T-helper 1 cell treated with Interleukin-12 subunit alpha and Interleukin-12 subunit beta and Interleukin-4 antibody, amounts not matched to agents 30 ng/mL and 1 ng/mL, for 36 hours (primary cell): ENCODE results near the gene LTBP2. TPM values are rescaled to one million over a fixed set of nuclear protein-coding genes. Genes with fewer than 3 reads are reported as not detected.

Experiments
- intact Hi-C: fragments of 100-400 bp; cut with micrococcal nuclease; formaldehyde crosslinking; loops from one replicate; pipeline ENCODE4 v1.15.1; 2024
- total RNA-seq: library from RNA; stranded (reverse); gene quantifications from 2 replicates; pipeline ENCODE4 v1.2.3, GENCODE V29; 2022

Gene LTBP2
- total RNA-seq, 1 donor from 2014 or later = 0.83 TPM

DNA sequence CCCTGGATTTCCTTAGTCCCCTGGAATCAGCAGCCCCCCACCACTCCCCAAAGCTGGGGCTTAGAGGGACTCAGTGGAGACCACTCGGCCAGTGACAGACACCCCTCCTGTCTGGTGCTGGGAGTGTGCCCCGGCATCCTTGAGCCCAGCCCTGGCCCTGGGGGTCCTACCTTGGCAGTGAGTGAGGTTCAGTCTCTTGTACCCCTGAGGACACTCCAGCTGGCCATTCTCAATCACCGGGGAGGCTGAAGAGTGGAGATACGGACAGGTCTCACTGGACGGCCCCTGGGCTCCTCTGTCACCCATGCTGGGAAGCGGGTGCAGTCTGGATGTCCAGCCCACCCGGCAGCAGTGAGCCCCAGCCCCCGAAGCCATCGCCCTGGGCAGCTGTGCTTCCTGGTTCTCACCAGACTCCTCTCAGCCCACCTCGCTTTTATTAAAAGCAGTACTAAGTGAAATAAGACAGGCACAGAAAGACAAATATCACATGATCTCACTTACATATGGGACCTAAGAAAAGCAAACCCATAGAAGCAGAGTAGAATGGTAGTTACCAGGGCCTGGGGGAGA, 76.2 kb downstream of the LTBP2 start:
- intact Hi-C loops = no loop called here

DNA sequence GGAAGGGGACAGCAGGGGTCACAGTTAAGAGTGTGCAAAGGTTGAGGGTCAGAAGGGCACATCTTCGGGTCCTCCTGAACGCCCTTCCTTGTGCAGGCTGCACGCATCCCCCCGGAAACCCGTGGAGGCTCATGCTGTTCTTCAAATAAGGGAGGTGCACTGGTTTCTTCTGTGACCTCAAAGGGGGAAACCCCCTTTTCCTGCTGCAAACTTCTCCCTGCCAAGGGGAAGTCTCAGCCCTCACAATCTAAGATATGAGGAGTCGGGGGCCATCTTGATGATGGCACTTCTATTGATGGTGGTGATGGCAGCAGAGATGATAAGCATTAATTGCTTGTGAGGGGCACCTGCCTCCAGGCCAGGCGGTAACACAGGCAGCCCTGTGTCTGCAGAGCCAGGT, 78.5 kb downstream of the LTBP2 start:
- intact Hi-C loops = no loop called here

DNA sequence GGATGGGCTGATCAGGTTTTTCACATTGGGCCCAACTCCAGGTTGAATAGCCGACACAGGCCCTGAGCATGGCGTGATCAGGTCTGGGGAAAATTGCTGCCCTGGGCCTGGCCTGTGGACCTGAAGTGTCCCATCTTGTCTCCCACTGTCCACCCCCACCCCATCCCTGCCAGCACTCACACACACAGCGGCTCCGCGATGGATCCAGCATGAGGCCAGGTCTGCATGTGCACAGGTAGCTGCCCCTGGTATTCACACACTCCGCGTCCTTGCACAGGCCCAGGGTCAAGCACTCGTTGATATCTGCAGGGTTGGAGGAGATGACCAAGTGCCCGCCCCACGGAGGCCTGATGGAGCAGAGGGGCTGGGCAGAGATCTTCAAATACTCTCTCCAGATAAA, 79.8 kb downstream of the LTBP2 start:
- intact Hi-C loops = no loop called here

DNA sequence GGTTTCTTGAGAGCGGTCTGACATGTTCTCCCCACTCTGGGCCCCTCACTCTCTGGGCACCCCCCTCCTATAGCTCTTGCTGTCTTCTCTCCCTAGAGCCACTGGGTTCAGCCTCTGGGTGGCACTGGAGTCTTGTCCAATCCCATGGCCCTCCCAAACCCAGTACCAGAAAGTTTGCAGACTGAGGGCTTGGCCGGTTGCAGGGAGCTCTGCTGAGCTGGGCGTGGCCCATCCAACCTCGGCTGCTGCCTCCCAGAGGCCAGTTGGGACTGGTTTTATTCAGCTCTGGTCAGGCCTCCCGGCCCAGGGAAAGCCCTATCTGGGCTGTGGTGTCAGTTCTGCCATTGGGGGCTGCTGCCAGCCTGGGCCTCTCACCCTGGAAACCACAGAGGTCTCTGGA, 80.6 kb downstream of the LTBP2 start:
- intact Hi-C loops = no loop called here

DNA sequence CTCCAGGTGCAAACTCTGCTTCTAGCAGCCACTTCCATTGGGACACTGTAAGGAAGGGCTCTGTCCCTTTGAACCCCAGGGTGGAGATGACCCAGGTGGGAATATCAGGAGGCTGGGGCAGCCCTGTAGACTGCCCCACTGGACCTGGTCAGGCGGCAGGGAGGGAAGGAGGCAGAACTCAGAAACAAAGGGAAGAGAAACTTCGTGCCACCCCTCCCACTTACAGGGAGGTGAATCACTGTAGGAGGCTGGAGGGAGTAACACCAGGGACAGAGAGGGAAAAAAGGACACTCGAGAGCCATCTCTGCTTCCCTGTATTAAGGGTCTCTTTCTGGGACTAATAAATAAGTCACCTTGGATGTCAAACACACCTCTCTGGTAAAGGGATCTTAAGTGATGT, 81.0 kb downstream of the LTBP2 start:
- intact Hi-C loops = no loop called here

DNA sequence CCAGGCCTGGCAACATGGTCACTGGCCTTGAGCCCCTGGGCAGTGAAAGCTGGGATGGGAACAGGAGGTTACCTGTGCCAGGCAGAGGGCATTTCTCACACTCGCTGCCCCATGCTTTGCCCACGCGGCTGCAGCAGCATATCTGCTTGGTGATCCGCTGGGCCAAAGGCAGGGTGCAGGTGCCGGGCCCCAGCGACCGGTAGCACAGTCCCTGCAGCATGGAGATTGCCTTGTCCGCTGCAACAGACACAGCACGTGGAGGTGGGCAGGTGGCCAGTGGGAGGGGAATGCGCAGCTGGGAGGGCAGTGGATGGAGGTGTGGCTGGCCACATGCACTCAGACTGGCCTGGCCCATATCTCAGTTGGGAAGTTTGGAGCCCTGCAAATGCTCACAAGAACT, 83.2 kb downstream of the LTBP2 start:
- intact Hi-C loops = no loop called here

DNA sequence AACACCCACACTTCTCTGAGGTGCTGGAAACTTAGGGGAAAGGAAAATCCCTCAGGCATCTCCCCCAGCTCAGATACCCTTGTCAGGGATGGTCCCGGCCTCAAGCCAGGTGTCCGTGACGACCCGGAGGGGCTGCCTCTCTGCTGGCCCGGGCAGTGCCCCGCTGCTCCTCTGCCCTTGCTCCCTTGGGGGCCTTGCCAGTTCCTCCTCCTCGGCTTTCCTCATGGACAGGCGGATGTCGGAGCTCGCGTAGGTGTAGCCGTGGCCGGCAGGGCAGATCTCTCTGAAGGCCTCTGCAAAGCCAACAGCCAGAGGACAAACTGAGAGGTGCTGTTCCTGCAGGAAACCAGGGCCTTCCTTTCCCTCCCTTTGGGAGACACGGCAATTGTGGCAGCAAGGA, 83.6 kb downstream of the LTBP2 start:
- intact Hi-C loops = no loop called here

DNA sequence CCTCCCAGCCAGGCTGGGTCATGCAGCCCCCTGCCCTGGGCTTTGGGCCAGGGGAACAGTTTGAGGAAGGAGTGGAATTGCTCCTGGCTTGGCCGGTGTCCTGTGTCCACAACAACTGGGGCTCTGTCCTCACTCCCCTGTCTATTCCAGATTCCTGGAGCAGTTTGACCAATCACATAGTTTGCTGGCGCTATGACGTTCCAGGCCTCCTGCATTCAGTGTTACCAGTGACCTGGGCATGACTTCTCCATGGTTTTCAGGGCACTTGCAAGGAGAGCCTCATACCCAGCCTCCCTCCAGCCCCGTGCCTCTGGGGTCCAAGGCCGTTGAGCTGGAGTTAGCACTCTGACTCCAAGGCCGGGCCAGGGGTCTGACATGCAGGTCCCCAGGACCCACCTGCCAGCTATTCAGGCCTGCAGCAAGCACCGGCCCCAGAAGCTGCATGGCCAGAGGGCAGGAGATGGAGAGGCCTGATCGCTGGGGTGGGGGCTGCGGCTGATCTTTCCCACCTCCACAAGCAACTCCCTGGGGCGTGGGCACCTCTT, 84.2 kb downstream of the LTBP2 start:
- intact Hi-C loops = no loop called here

DNA sequence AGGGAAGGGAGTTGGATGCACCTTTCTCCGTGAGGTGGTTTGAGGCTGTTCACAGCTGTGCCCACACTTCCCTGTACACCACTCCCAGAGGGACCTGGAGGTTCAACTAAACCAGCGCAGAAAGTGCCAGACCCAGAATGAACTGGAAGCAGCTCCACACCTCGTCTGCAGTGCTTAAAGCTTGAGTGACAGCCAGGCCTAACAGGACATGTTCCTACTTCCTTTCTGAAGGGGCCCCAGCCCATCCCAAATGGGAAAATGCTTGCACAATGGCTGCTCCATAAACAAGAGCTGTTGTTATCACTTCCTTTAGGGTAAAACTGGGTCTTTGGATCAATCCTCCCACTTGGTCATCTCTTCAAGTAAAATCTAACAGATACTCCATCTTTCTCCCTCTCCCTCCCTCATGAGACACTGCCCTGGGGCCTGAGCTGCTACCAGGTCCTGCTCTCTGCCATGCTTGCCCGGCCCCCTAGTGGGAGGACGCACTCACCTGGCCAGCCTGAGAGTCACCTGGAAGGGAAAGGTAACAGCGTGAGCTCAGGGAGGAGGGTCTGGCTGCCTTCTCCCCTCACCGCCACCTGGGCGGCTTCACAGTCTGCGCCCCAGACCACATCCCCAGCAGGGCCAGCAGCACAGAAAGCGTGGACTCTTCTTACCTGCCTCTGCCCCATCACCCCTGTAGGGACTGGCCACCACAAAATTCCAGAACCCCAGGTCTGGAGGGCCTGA, 85.0 kb downstream of the LTBP2 start:
- intact Hi-C loops = no loop called here

DNA sequence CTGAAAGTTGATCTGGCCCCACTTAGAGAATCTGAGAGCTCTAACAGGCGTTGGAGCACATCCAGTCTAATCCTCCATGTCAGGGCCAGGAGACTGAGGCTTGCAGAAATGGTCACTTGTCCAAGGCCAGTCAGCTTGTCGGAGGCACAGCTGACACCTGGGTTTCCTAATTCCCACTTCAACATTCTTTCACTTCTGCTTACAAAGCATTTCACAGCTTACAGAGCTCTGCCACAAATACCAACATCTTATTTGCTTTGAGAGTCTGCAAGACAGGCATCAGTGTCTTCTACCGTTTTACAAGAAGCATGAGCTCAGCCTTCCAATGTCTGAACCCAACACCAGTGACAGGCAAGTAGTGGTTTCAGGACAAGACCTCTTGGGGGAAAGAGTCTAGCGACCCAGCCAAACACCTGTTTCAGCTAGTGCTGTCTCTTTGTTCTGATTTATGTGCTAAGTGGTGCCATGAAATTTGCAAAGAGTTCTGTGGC, 86.6 kb downstream of the LTBP2 start:
- intact Hi-C loops = no loop called here

DNA sequence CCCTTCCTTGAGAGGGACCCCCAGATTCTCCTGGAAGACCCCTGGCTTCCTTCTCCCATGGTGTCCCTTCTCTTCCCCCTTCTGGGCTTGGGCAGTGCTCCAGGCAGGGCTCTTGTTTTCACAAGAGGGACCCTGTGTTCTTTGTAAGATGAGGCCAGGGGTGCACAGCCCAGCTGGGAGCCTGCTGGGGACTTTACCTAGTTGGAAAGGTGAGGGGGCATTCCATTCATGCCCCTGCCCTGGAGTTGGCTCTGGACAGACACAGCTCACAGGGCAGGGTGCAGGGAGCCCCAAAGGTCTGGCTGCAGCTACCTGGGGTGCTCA, 87.3 kb downstream of the LTBP2 start:
- intact Hi-C loops = no loop called here

DNA sequence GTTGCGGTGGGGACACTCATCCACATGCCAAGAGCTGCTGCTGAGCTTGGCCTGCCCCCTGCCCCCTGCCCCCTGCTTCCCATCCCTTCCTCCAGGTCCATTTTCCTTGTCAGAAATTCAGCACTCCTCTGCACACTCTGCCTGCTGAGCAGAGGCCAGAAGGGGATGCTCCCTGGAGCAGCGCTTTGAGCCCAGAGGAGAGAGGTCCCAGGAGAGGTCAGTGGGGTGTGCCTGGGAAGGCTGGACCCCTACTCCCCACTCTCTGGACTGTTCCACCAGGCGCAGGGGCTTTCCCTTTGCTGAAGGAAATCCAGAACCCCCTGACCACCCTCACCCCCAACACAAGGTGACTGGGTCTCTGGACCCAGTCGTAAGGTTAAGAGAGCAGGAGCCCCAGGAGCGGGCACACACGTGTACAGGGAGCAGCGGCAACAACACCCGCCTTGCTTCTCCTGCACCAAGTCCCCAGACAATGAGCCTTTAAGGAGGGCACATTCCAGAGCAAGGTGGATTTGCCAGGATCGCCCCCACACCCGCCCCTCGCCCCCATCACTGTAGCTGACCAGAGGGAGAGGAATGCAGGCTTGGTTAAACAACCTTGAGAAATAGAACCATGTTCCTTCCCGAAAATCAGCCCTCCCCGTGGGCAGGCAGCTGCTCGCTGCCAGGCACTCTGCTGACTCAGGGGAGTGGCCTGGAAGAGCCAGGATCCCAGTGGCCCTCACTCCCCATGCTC, 87.8 kb downstream of the LTBP2 start:
- intact Hi-C loops = no loop called here

DNA sequence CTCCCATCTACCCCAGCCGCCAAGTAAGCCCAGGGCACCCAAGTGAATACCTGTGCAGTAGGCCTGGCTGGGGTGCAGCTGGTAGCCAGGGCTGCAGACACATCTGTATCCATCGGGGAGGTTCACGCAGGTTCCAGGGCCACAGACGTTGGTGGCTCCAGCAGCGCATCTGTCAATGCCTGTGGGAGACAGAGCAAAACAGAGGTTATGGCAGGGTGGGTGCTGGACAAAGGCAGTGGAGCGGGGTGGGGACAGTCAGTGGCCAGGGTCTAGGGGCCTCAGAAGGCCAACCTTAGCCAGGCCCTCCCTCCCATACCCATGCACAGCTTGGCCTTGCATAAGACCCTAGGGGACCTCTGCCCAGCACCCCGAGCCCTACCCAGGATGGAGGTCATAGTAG, 89.3 kb downstream of the LTBP2 start:
- intact Hi-C loops = no loop called here

DNA sequence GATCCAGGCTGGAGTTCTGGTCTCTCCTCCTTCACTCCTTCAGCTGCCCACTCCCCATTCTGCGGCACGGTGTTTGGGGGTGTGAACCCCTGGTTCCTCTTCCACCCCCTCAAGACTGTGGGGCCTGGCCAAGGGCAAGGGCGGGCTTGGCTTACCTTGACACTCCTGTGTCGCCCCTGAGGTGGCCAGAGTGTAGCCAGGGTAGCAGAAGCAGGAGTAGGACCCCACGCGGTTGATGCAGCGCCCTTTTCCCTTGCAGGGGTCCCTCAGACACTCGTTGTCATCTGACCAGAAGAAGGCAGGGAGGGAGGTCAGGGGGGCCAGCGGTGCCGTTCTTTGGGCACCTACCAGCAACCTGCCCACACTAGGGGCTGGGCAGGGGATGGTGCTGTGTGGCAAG, 90.3 kb downstream of the LTBP2 start:
- intact Hi-C loops = no loop called here

DNA sequence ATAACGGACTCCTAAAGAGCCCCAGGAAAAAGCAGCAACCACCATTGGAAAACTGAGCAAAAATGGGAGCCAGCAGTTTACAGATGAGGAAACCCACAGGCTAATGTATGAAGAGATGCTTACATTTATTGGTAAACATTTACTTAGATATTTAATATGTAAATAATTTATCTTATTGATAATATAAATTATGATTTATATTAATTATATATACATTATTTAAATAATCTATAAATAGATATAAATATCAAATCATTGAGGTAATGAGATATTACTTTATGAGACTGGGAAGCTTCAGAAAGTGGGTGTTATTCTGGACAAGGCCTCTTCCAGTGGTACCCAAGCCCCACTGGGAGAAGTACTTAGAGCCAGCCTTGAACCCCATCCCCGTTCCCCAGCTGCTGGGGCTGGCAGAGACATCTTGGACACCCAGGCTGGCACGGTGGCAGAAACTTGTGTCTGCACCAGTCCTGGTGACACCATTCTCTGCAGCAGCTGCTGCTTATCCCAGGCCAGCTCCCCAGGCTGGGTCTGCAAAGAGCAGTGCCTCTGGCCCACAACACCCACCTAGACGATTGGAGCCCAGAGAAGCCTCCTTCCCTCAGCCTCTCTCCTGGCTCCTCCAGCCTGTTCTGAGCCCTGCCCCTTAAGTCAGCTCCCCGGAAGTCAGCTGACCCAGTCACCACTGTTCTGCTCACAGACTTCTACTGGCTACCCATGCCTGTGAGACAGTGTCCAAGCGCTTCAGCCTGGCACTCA, 92.5 kb downstream of the LTBP2 start:
- intact Hi-C loops = no loop called here

DNA sequence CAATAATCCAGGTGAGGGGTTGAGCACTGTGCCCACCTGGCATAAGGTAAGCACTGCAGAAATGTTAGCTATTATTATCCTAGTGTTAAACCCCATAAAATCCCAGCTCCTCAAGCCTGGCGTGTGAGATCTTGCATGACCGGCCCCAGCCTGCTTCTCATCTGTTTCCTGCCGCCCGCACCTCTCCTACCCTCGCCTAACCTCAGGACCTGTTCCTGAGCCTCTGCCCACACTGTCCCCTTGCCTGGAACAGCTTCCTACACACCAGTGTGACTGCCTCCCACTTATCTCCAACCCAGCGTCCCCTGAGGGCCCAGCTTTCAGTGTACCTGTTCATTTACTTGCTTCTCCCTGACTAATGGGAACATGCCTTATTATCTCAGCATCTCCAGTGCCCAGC, 93.8 kb downstream of the LTBP2 start:
- intact Hi-C loops = no loop called here

DNA sequence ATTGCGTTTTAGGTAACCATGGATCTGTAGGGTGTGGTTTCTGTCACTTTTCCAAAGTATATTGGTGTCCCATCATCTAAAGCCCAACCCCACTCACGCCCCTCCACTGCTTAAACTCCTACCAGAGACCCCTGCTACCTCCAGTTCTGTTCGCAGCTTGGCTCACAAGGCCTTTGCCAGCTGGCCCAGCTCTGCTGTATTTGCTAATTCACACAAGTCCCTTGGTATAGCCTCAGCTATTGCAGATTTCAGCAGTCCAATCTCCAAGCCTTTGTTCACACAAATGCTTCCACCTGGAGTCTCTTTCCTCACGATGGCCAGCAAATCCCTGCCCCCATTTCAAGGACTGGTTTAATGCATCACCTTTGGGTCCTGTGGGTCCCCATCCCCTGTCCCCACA, 94.3 kb downstream of the LTBP2 start:
- intact Hi-C loops = no loop called here

DNA sequence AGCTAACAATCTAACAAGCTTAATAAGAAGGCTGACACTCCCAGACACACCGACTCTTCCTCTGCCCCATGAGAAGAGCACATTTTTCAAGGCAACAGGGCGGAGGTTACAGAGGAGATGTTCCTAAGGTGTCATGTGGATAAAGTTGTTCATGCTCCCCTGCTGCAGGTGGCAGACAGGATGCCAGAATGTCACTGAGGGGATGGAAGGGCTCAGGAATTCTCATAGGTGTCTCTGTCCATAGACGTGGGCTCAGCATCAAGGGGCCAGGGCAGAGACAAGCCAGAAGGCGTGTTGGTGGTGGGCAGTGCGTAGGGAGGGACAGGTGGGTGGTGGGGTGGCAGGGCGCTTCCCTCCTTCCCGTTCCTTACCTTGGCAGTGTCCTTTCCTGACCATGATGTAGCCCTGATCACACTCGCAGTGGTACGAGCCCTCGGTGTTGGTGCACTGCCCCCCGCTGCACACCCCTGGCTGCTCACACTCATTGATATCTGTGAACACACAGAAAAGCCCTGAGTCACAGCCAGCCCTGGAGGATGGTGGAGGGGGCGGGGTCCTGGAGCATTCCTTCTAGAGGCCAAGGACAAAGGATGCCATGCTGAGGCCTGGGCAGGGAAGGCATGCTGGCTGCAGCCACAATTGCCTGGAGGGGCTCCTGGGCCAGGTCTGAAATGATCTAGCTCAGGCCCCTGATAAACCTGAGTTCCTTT, 95.4 kb downstream of the LTBP2 start:
- intact Hi-C loops = no loop called here

DNA sequence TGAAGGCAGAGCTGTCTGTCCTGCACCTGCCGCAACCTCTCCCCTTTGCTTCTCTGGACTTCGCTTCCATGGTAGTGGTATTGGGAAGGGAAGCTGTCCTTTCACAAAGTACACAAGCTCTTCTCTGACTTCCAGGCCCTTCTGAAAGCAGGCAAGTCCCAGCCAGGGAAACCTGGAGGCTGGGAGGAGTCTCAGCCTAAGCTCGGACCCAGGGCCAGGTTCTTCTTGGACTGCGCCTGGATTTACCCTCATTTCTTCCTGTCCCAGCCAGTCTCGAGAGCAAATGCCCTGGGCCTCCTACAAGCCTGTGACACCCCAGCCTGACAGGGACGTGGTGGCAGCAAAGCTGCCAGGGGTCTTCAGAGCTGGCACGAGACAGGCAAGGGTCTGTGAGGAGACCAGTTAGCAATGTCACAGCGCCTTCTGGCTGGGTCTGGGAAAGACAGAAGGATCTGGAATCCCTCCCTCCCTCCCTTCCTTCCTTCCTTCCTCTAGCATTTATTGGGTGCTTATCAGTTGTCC, 96.1 kb downstream of the LTBP2 start:
- intact Hi-C loops = no loop called here

DNA sequence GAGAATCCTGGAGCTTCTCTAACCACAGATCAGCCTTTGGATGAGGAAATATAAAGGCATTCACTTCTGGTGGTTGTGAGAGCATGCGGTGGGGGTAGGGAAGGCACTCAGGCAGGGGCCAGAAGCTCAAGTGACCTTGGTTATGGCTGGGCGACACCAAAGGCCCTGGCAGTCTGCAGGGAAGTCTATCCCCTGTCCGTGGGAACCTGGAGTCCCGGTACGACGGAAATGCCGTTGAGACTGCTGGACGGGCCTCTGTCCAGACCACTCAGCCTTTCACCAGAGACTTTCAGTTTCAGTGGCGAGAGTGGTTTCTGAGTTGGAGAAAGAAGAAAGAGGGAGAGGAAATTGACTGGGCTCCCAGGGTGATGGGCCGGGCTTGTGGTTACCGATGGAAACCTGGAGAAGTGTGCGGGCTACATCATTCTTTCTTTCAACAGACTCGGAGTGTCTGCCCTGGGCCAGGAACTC, 97.5 kb downstream of the LTBP2 start:
- intact Hi-C loops = no loop called here
